Vagina (tissue), 2 donors: ENCODE measurements around the gene COL26A1. TPM values are rescaled to one million over a fixed set of nuclear protein-coding genes. Genes with fewer than 3 reads are reported as not detected.

Experiments
- DNase-seq, 2 donors: peaks; one replicate each; pipeline ENCODE4 v3.0.0-alpha.2; 2017; ENCODE audit errors: extremely low spot score in 2 of 2
- H3K27ac ChIP-seq: fragments of 200-600 bp; sonication (generic); one replicate; pipeline ENCODE4 v1.5.1; 2019
- H3K27me3 ChIP-seq: fragments of 200-600 bp; sonication (generic); one replicate; pipeline ENCODE4 v1.5.1; 2019
- H3K36me3 ChIP-seq, 2 donors: fragments of 200-600 bp; sonication (generic); one replicate each; pipeline ENCODE4 v1.5.1; 2017 to 2019
- H3K4me1 ChIP-seq: fragments of 200-600 bp; sonication (generic); one replicate; pipeline ENCODE4 v1.5.1; 2019
- H3K4me3 ChIP-seq, 2 donors: fragments of 200-600 bp; sonication (generic); 1 replicate in 1 of 2; 2 replicates in 1 of 2; pipeline ENCODE4 v1.5.1; 2016 to 2019
- H3K9me3 ChIP-seq: fragments of 200-600 bp; sonication (generic); one replicate; pipeline ENCODE4 v1.5.1; 2019
- POLR2A ChIP-seq, 2 donors: fragments of 450-650 bp; IDR thresholded peaks; one replicate each; pipeline ENCODE4 v1.6.1; 2017; ENCODE audit warnings: antibody characterized with exemption in 2 of 2, mild to moderate bottlenecking in 2 of 2, moderate library complexity in 2 of 2
- POLR2AphosphoS5 ChIP-seq, 2 donors: sonication (generic); formaldehyde crosslinking; IDR thresholded peaks; one replicate each; pipeline ENCODE4 v1.9.0; 2017; ENCODE audit warnings: antibody characterized with exemption in 2 of 2, mild to moderate bottlenecking in 2 of 2, low read depth in 1 of 2; ENCODE audit not compliant: insufficient read depth in 1 of 2
- intact Hi-C: fragments of 100-400 bp; cut with DNase I; formaldehyde crosslinking; loops from one replicate; pipeline ENCODE4 v1.15.1; 2023
- total RNA-seq: library from RNA; depleted of rRNA; stranded (reverse); fragments of >200 nt; gene quantifications from one replicate; pipeline ENCODE4 v1.2.3, GENCODE V29; 2016
- TF ChIP-seq, protein P1 (sequence below), 3 experiments: fragments of 450-650 bp in 2 of 3; fragments of 200-600 bp in 1 of 3; sonication (generic) in 1 of 3; IDR thresholded peaks; one replicate each; pipeline ENCODE4 v1.5.1; 2017 to 2019; ENCODE audit warnings: antibody characterized with exemption in 3 of 3, mild to moderate bottlenecking in 2 of 3, moderate library complexity in 2 of 3

The COL26A1 gene
- total RNA-seq, 1 donor from 2014 or later, result not detected

DNA sequence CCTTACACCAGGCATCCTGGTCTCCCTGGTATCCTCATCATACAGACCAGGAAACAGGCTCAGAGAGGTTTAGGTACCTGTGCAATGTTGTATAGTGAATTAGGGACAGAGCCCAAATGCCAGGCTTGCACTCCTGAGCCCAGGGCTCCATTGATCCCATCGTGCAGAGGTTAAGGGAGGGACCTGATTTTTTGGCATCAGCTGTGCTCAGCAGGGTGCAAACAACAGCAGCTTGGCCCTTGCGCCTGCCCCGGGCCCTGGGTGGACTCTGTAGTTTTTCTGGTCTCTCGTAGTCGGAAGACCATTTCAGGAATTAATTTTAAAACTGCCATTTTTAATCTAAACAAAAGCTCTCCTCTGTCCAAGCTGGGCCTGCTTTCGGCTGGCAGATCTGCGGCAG, 79.2 kb downstream of the COL26A1 start:
- intact Hi-C loops, result no loop called here

DNA sequence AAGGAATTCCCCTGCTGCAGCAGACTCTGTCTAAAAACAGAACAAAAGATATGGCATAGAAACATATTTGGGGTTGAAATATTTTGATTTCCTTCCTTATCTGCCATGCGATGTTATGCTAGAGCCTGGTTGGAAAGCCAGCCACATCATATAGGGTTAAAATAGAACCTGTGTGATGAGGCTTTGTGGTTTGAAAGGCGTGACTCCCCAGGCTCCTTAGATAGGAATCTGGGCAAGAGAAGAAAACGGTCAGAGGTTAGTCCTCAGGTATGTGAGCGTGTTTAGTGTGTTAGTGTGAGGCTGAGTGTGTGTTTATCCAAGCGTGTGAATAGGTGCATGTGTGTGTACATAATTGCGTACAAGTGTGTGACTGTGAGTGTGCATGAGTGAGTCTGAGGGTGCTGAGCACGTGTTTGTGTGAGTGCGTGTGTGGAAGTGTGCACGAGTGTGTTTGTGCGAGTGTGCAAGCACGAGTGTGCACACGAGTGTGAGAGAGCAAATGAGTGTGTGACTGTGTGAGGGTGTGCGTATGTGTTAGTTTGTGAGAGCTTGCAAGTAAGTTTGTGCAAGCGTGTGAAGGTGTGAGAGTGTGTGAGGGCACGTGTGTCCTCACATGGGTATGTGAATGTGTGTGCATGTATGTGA, 79.9 kb downstream of the COL26A1 start:
- TF ChIP-seq, protein P1, sequence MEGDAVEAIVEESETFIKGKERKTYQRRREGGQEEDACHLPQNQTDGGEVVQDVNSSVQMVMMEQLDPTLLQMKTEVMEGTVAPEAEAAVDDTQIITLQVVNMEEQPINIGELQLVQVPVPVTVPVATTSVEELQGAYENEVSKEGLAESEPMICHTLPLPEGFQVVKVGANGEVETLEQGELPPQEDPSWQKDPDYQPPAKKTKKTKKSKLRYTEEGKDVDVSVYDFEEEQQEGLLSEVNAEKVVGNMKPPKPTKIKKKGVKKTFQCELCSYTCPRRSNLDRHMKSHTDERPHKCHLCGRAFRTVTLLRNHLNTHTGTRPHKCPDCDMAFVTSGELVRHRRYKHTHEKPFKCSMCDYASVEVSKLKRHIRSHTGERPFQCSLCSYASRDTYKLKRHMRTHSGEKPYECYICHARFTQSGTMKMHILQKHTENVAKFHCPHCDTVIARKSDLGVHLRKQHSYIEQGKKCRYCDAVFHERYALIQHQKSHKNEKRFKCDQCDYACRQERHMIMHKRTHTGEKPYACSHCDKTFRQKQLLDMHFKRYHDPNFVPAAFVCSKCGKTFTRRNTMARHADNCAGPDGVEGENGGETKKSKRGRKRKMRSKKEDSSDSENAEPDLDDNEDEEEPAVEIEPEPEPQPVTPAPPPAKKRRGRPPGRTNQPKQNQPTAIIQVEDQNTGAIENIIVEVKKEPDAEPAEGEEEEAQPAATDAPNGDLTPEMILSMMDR (IDR thresholded peaks at IDR 0.05), result no peak
- TF ChIP-seq POLR2A (IDR thresholded peaks at IDR 0.05), result no peak
- no peak for TF ChIP-seq POLR2AphosphoS5 (IDR thresholded peaks at IDR 0.05; ENCODE audit: insufficient read depth in 1 of 2, low read depth in 1 of 2)
- no peak overlapping the region for H3K4me3 ChIP-seq
- no peaks in the 10 kb centered on the region for H3K9me3 ChIP-seq
- no peaks in the 10 kb centered on the region for H3K36me3 ChIP-seq
- H3K27ac ChIP-seq, result no peak overlapping the region
- no peaks in the 10 kb centered on the region for H3K27me3 ChIP-seq
- no peak for DNase-seq
- intact Hi-C loops, result no loop called here
- no peaks in the 10 kb centered on the region for H3K4me1 ChIP-seq

More for the DNA sequence above, 79.2 kb downstream of the COL26A1 start:
- no peak overlapping the region for H3K27ac ChIP-seq
- H3K4me3 ChIP-seq, result no peak overlapping the region
- no peaks in the 10 kb centered on the region for H3K9me3 ChIP-seq
- no peaks in the 10 kb centered on the region for H3K4me1 ChIP-seq
- no peak for DNase-seq
- H3K27me3 ChIP-seq, result no peaks in the 10 kb centered on the region
- TF ChIP-seq POLR2A (IDR thresholded peaks at IDR 0.05) (no peak), POLR2AphosphoS5 (IDR thresholded peaks at IDR 0.05; ENCODE audit: insufficient read depth in 1 of 2, low read depth in 1 of 2) (no peak)
- TF ChIP-seq, protein P1 (IDR thresholded peaks at IDR 0.05), result no peak
- no peaks in the 10 kb centered on the region for H3K36me3 ChIP-seq

DNA sequence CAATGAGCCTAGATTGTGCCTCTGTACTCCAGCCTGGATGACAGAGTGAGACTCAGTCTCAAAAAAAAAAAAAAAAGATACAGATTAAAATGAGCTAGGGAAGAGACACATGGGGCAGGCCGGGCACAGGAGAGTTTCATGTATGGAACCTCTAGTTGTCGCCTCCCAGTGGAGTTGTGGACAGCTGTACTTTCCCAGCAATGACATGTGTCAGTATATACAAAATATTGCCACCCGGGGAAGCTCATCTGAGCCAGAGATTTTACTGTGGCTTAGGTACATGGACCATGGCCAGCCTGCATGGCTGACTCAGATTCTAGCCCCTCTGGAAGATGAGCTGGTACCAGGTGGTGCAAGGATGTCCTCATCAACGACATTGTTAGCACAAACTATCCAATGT, 87.4 kb downstream of the COL26A1 start:
- DNase-seq, result no peak
- Histone ChIP-seq H3K27me3 (no peaks in the 10 kb centered on the region), H3K9me3 (no peaks in the 10 kb centered on the region), H3K4me1 (no peaks in the 10 kb centered on the region), H3K27ac (no peak overlapping the region), H3K36me3 (no peaks in the 10 kb centered on the region), H3K4me3 (no peak overlapping the region)
- intact Hi-C loops, result no loop called here
- TF ChIP-seq, protein P1 (IDR thresholded peaks at IDR 0.05), result no peak
- no peak for TF ChIP-seq POLR2A (IDR thresholded peaks at IDR 0.05)
- TF ChIP-seq POLR2AphosphoS5 (IDR thresholded peaks at IDR 0.05; ENCODE audit: insufficient read depth in 1 of 2, low read depth in 1 of 2), result no peak

DNA sequence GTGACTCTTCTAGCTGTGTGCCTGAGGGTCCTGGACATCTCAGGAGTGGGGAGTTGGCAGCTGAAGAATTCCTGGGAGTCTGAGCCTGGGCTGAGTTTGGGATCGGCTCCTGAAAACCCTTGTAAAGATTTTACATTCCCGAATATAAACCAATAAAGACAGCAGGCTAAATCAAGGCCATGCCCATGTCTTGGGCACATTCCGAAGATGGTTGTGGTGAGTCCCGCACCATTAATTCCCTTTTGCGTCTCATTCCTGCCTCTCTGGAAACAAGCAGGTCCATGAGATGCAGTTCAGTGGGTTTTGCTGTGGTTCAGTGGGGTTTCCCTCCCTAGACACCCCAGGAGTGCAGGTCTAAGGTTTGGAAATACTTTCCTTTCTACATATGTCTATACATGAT, 90.9 kb downstream of the COL26A1 start:
- no peak overlapping the region for H3K4me3 ChIP-seq
- no peaks in the 10 kb centered on the region for H3K27me3 ChIP-seq
- H3K4me1 ChIP-seq, result no peaks in the 10 kb centered on the region
- H3K36me3 ChIP-seq, result no peaks in the 10 kb centered on the region
- intact Hi-C loops, result no loop called here
- H3K9me3 ChIP-seq, result no peaks in the 10 kb centered on the region
- no peak overlapping the region for H3K27ac ChIP-seq
- TF ChIP-seq, protein P1 (IDR thresholded peaks at IDR 0.05), result no peak
- TF ChIP-seq POLR2A (IDR thresholded peaks at IDR 0.05) (no peak), POLR2AphosphoS5 (IDR thresholded peaks at IDR 0.05; ENCODE audit: insufficient read depth in 1 of 2, low read depth in 1 of 2) (no peak)
- DNase-seq, result no peak

DNA sequence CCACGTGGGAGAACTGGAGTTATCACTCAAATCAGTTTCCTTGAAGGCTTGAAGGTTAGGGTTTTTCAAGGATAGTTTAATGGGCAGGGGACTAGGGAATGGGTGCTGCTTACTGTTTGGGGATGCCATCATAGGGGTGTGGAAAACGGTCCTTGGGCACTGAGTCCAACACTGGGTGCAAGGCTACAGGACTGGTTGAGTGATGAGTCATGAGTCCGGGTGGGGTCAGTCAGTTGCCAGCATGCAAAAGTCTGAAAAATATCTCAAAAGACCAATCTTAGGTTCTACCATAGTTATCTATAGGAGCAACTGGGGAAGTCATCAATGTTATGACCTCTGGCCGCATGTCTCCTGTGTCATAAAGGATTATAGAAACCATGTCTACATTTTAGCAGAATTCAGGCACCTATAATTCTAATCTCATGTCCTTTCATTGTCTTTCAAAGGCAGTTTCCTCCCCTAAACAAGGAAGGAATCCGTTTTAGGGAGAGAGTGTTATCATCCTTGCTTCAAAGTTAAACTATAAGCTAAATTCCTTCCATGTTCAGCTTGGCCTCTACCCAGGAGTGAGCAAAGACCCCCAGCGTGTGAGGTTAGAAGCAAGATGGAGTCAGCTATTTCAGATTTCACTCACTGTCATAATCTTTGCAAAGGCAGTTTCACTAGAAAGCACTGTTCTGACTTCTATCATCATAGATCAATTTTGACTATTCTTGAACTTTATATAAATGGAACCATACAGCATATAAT, 94.5 kb downstream of the COL26A1 start:
- H3K4me1 ChIP-seq, result no peaks in the 10 kb centered on the region
- intact Hi-C loops, result no loop called here

More for the DNA sequence above, 94.5 kb downstream of the COL26A1 start:
- TF ChIP-seq POLR2AphosphoS5 (IDR thresholded peaks at IDR 0.05; ENCODE audit: insufficient read depth in 1 of 2, low read depth in 1 of 2), result no peak
- TF ChIP-seq, protein P1 (IDR thresholded peaks at IDR 0.05), result no peak
- TF ChIP-seq POLR2A (IDR thresholded peaks at IDR 0.05), result no peak
- H3K4me3 ChIP-seq, result no peak overlapping the region
- no peak overlapping the region for H3K27ac ChIP-seq
- H3K27me3 ChIP-seq, result no peaks in the 10 kb centered on the region
- H3K9me3 ChIP-seq, result no peaks in the 10 kb centered on the region
- H3K36me3 ChIP-seq, result no peaks in the 10 kb centered on the region
- no peak for DNase-seq
